H1 (cell line): ENCODE data around the gene VPS37D. TPM values are rescaled to one million over a fixed set of nuclear protein-coding genes. Genes with fewer than 3 reads are reported as not detected.

Experiments
- CTCF ChIA-PET: fragments of 300-600 bp; sonication (Branson Sonifier 250); formaldehyde crosslinking; loops from one replicate; lab custom pipeline; 2021; ENCODE audit not compliant: partially characterized antibody; lab: Charles Lee
- POLR2A ChIA-PET: fragments of 300-600 bp; sonication (Branson Sonifier 250); formaldehyde crosslinking; loops from one replicate; lab custom pipeline; 2021; ENCODE audit warnings: inconsistent platforms; ENCODE audit not compliant: partially characterized antibody; lab: Charles Lee
- DNase-seq, 2 experiments: peaks; one replicate each; pipeline versions ENCODE4 v3.0.0 to v3.0.0-alpha.2; 2010 to 2022; ENCODE audit warnings: low spot score in 2 of 2, low read depth in 1 of 2, mixed read lengths in 1 of 2
- FAIRE-seq: peaks from 2 replicates; lab custom pipeline; 2011; peaks lifted over from hg19 to GRCh38; lab: Jason Lieb, UNC
- H2AFZ ChIP-seq: 2 replicates; pipeline ENCODE4 v1.8.1; 2012; ENCODE audit warnings: low read length, inconsistent platforms
- H2AK5ac ChIP-seq: 2 replicates; pipeline ENCODE4 v1.6.1; 2013; ENCODE audit warnings: low read depth, low read length
- H2BK120ac ChIP-seq: replicated peaks from 2 replicates; pipeline ENCODE3; 2013; ENCODE audit warnings: low read depth, low read length, inconsistent platforms
- H2BK12ac ChIP-seq: 2 replicates; pipeline ENCODE4 v1.6.1; 2013; ENCODE audit warnings: low read depth, low read length
- H2BK15ac ChIP-seq: 2 replicates; pipeline ENCODE4 v1.6.1; 2013; ENCODE audit warnings: low read length
- H2BK20ac ChIP-seq: 2 replicates; pipeline ENCODE4 v1.6.1; 2013; ENCODE audit warnings: low read length
- H2BK5ac ChIP-seq: 2 replicates; pipeline ENCODE4 v1.6.1; 2013; ENCODE audit warnings: low read depth, low read length
- H3K14ac ChIP-seq: 2 replicates; pipeline ENCODE4 v1.6.1; 2013; ENCODE audit warnings: inconsistent platforms; ENCODE audit not compliant: insufficient read length
- H3K18ac ChIP-seq: 2 replicates; pipeline ENCODE4 v1.6.1; 2013; ENCODE audit warnings: low read length; ENCODE audit errors: extremely low read depth
- H3K23ac ChIP-seq: 2 replicates; pipeline ENCODE4 v1.6.1; 2013; ENCODE audit warnings: inconsistent platforms; ENCODE audit not compliant: insufficient read length
- H3K23me2 ChIP-seq: 2 replicates; pipeline ENCODE4 v1.6.1; 2013; ENCODE audit warnings: low read depth, low read length
- H3K27ac ChIP-seq: 2 replicates; pipeline ENCODE4 v1.6.1; 2011; ENCODE audit warnings: low read depth, low read length, inconsistent platforms
- H3K27me3 ChIP-seq, 4 experiments: replicated peaks in 1 of 4; 1 replicate in 1 of 4; 2 replicates in 3 of 4; pipeline versions ENCODE4 v1.6.1 to v1.8.1; 2011 to 2013; ENCODE audit warnings: low read length in 3 of 4, mild to moderate bottlenecking in 3 of 4, inconsistent platforms in 2 of 4, mixed read lengths in 2 of 4, moderate library complexity in 1 of 4; ENCODE audit not compliant: control insufficient read depth in 3 of 4, insufficient read depth in 3 of 4; ENCODE audit errors: extremely low read depth in 1 of 4
- H3K36me3 ChIP-seq, 4 experiments: 2 replicates each; pipeline versions ENCODE4 v1.6.1 to v1.8.1; 2011 to 2013; ENCODE audit warnings: mild to moderate bottlenecking in 4 of 4, low read length in 3 of 4, moderate library complexity in 2 of 4, control low read depth in 1 of 4, inconsistent platforms in 1 of 4; ENCODE audit not compliant: insufficient read depth in 4 of 4, control insufficient read depth in 2 of 4
- H3K4ac ChIP-seq: replicated peaks from 2 replicates; pipeline ENCODE3; 2013; ENCODE audit warnings: low read length, low read depth, mixed read lengths, inconsistent platforms; ENCODE audit not compliant: insufficient read length
- H3K4me1 ChIP-seq, 4 experiments: replicated peaks in 1 of 4; 1 replicate in 1 of 4; 2 replicates in 3 of 4; pipeline versions ENCODE4 v1.6.1 to v1.8.1; 2011 to 2013; ENCODE audit warnings: low read length in 3 of 4, inconsistent platforms in 2 of 4, mixed read lengths in 1 of 4; ENCODE audit not compliant: insufficient read depth in 4 of 4, control insufficient read depth in 3 of 4
- H3K4me2 ChIP-seq, 2 experiments: 2 replicates each; pipeline versions ENCODE4 v1.6.1 to v1.8.1; 2011 to 2013; ENCODE audit warnings: low read depth in 2 of 2, low read length in 2 of 2, control low read depth in 1 of 2, inconsistent platforms in 1 of 2, mild to moderate bottlenecking in 1 of 2; ENCODE audit not compliant: insufficient read depth in 1 of 2
- H3K4me3 ChIP-seq, 4 experiments: fragments of 200-600, 300-600 bp in 1 of 4; sonication (generic), shearing (Covaris generic), sonication (Bioruptor Twin) in 1 of 4; 2 replicates each; pipeline versions ENCODE4 v1.5.1 to v1.8.1; 2011 to 2016; ENCODE audit warnings: low read length in 4 of 4, low read depth in 3 of 4, control low read depth in 2 of 4, inconsistent platforms in 2 of 4, mild to moderate bottlenecking in 2 of 4, mixed read lengths in 1 of 4, moderate library complexity in 1 of 4; ENCODE audit not compliant: insufficient read depth in 2 of 4; ENCODE audit errors: extremely low read depth in 1 of 4
- H3K56ac ChIP-seq: replicated peaks from 2 replicates; pipeline ENCODE3; 2013; ENCODE audit warnings: low read depth, mild to moderate bottlenecking, mixed read lengths, low read length, inconsistent platforms; ENCODE audit not compliant: insufficient read length
- H3K79me1 ChIP-seq: 2 replicates; pipeline ENCODE4 v1.6.1; 2013; ENCODE audit warnings: low read depth, low read length, control low read depth
- H3K79me2 ChIP-seq, 2 experiments: 2 replicates each; pipeline versions ENCODE4 v1.6.1 to v1.8.1; 2012 to 2013; ENCODE audit warnings: low read length in 2 of 2, mild to moderate bottlenecking in 2 of 2, inconsistent platforms in 1 of 2; ENCODE audit not compliant: insufficient read depth in 2 of 2, control insufficient read depth in 1 of 2
- H3K9ac ChIP-seq, 4 experiments: replicated peaks in 1 of 4; 1 replicate in 1 of 4; 2 replicates in 3 of 4; pipeline versions ENCODE4 v1.6.1 to v1.8.1; 2011 to 2013; ENCODE audit warnings: low read depth in 3 of 4, low read length in 3 of 4, control low read depth in 2 of 4, mild to moderate bottlenecking in 2 of 4, moderate library complexity in 2 of 4, inconsistent platforms in 1 of 4; ENCODE audit errors: extremely low read depth in 1 of 4
- H3K9me3 ChIP-seq, 2 experiments: 2 replicates each; pipeline versions ENCODE4 v1.6.1 to v1.8.1; 2012 to 2013; ENCODE audit warnings: mild to moderate bottlenecking in 2 of 2, moderate library complexity in 2 of 2, control low read depth in 1 of 2, inconsistent platforms in 1 of 2, low read depth in 1 of 2, low read length in 1 of 2, mixed read lengths in 1 of 2; ENCODE audit not compliant: insufficient read depth in 2 of 2
- H4K20me1 ChIP-seq, 2 experiments: replicated peaks in 1 of 2; 2 replicates each; pipeline versions ENCODE3 to v1.8.1; 2011 to 2013; ENCODE audit warnings: inconsistent platforms in 2 of 2, low read length in 2 of 2, mild to moderate bottlenecking in 1 of 2; ENCODE audit not compliant: insufficient read depth in 2 of 2, control insufficient read depth in 1 of 2
- H4K5ac ChIP-seq: 2 replicates; pipeline ENCODE4 v1.6.1; 2013; ENCODE audit warnings: low read length, low read depth, mixed read lengths, inconsistent platforms; ENCODE audit not compliant: insufficient read length
- H4K8ac ChIP-seq: 2 replicates; pipeline ENCODE4 v1.8.0; 2013; ENCODE audit warnings: mild to moderate bottlenecking, moderate library complexity, low read length, inconsistent platforms; ENCODE audit not compliant: insufficient read depth; ENCODE audit errors: extremely low read depth
- H4K91ac ChIP-seq: replicated peaks from 2 replicates; pipeline ENCODE3; 2013; ENCODE audit warnings: low read length, mixed read lengths, inconsistent platforms; ENCODE audit not compliant: insufficient read length
- KDM1A ChIP-seq: fragments of 200-600, 300-600 bp; sonication (generic); IDR thresholded peaks from 2 replicates; pipeline ENCODE4 v1.7.1; 2016; ENCODE audit warnings: mild to moderate bottlenecking, low read length, borderline replicate concordance
- TAF1 ChIP-seq: IDR thresholded peaks from 2 replicates; pipeline ENCODE4 v1.6.1; 2011; ENCODE audit warnings: mild to moderate bottlenecking, low read depth, low read length
- TAF7 ChIP-seq: optimal IDR thresholded peaks from 2 replicates; pipeline ENCODE3; 2011; ENCODE audit warnings: low read depth, mild to moderate bottlenecking, inconsistent platforms, low read length, moderate library complexity, borderline replicate concordance
- YY1 ChIP-seq: IDR thresholded peaks from 2 replicates; pipeline ENCODE4 v1.6.1; 2011; ENCODE audit warnings: low read depth, mild to moderate bottlenecking, low read length
- WGBS, 2 experiments: shearing (Covaris generic) in 1 of 2; methylation state at CpG; one replicate each; pipeline versions ENCODE4 v1.1.6 to v1.1.7; 2013 to 2015; ENCODE audit warnings: low lambda C conversion rate in 2 of 2, mixed read lengths in 2 of 2, inconsistent platforms in 1 of 2, low coverage in 1 of 2, missing lambda C conversion rate in 1 of 2; ENCODE audit not compliant: insufficient replicate concordance in 2 of 2, insufficient coverage in 1 of 2, insufficient read length in 1 of 2; ENCODE audit errors: extremely low coverage in 1 of 2, missing lambda C conversion rate in 1 of 2; 5-methylcytosine and 5-hydroxymethylcytosine counted together
- polyA plus RNA-seq, 7 experiments: library from polyadenylated mRNA; depleted of rRNA in 3 of 7; stranded (reverse) in 5 of 7; unstranded in 2 of 7; fragments of >200 nt in 5 of 7; fragments of 200-250 nt in 2 of 7; gene quantifications; 1 replicate in 5 of 7; 2 replicates in 1 of 7; 4 replicates in 1 of 7; pipeline versions ENCODE4 v1.2.1 to v1.2.3, GENCODE V29; 2011 to 2013; ENCODE audit warnings: missing spikeins in 2 of 7, mixed read lengths in 2 of 7
- total RNA-seq: library from RNA; stranded (reverse); fragmentation: NEBNext Ultra II Directional; extraction: Animal tissue kit (Norgen Biotek cat#: 25700); gene quantifications from 2 replicates; pipeline ENCODE4 v1.2.1, GENCODE V29; 2021

Gene VPS37D
- total and polyA plus RNA-seq, 2 of the 8 experiments (the other 6 are each of a cell fraction or from before 2014, with no cell fraction given) = 3.4 to 5.0 TPM

- no peak for DNase-seq
- Histone ChIP-seq H3K27me3 (peaks cover 0 to 30% (median 25%) of the 10 kb centered on the region in 4 experiments; a peak in 6 of 7 replicates), H2BK120ac (no peak overlapping the region), H4K20me1 (no peaks in the 10 kb centered on the region), H3K79me1 (no peaks in the 10 kb centered on the region), H2BK20ac (no peak overlapping the region), H3K9me3 (no peaks in the 10 kb centered on the region; a peak in 1 of 4 replicates), H2BK12ac (no peak overlapping the region), H3K23ac (no peak overlapping the region), H2BK5ac (no peak overlapping the region), H3K14ac (no peak overlapping the region), H3K4me1 (peaks cover 0 to 14% (median 7%) of the 10 kb centered on the region in 4 experiments; a peak in 6 of 7 replicates), H4K5ac (no peak overlapping the region), H3K27ac (no peak overlapping the region), H3K4ac (no peak overlapping the region)
- WGBS, 2 experiments = 88% methylated on average over 4 of the region's 4 CpGs; no CpG with 5 or more reads in 1 of the 2 experiments
- TF ChIP-seq KDM1A (peak; percentile 75; the same call in 1 of the 2 replicates), TAF1 (no peak), YY1 (no peak), TAF7 (no peak)
- TF ChIP-seq, all 59 proteins: peak for 1
- Histone ChIP-seq H2BK15ac (0 out of 2 replicates have a peak overlapping the region, but pooled peaks have one; percentile 29), H3K56ac (no peak overlapping the region), H3K23me2 (peaks cover 8% of the 10 kb centered on the region; the same call in 1 of the 2 replicates), H4K8ac (no peak overlapping the region; the same call in 1 of the 2 replicates), H3K4me2 (no peak overlapping the region), H2AFZ (no peak overlapping the region), H2AK5ac (no peak overlapping the region), H3K79me2 (no peaks in the 10 kb centered on the region), H4K91ac (no peak overlapping the region), H3K18ac (no peak overlapping the region), H3K9ac (no peak overlapping the region), H3K36me3 (no peaks in the 10 kb centered on the region), H3K4me3 (no peak overlapping the region)
- ChIA-PET POLR2A (interaction anchor here (0.5 to 1.7 kb wide), 5 partner anchors 19 to 84 kb away, joined by 3 to 5 read pairs (median 4); no protein-coding TSS in a partner anchor), CTCF (interaction anchor here (1.2 to 8.4 kb wide), 6 partner anchors 17 to 61 kb away, joined by 3 to 86 read pairs (median 4); no protein-coding TSS in a partner anchor)
- no peak for FAIRE-seq
Observed at GRCh38 chr7:73645643-73646174, 21.9 kb upstream of the VPS37D start.
